ENCODE measurements around the gene CCL1.

DNA sequence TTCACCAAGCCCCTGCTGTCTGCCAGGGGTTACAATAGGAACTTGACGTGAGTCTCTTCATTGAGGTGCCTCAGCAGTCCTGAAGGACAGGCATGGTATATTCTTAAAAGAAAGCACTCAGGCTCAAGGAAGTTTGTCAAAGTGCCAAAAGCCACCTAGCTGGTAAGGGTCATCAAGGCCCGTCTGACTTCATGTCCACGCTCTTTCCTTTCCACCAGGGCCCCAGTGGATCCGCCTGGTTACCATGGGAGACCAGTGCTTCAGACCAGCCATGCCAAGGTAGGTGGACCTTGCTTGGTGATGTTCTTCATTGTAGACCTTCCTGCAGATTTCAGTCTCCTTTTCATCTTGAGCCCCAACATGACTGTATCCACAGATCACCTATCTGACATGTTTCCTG, 27.6 kb upstream of the CCL1 start:
- TF ChIP-seq, protein P1, sequence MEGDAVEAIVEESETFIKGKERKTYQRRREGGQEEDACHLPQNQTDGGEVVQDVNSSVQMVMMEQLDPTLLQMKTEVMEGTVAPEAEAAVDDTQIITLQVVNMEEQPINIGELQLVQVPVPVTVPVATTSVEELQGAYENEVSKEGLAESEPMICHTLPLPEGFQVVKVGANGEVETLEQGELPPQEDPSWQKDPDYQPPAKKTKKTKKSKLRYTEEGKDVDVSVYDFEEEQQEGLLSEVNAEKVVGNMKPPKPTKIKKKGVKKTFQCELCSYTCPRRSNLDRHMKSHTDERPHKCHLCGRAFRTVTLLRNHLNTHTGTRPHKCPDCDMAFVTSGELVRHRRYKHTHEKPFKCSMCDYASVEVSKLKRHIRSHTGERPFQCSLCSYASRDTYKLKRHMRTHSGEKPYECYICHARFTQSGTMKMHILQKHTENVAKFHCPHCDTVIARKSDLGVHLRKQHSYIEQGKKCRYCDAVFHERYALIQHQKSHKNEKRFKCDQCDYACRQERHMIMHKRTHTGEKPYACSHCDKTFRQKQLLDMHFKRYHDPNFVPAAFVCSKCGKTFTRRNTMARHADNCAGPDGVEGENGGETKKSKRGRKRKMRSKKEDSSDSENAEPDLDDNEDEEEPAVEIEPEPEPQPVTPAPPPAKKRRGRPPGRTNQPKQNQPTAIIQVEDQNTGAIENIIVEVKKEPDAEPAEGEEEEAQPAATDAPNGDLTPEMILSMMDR (IDR thresholded peaks at IDR 0.05; ENCODE audit: low read depth, low read length, poor library complexity, severe bottlenecking): no peak
- TF ChIP-seq EZH2phosphoT487 (IDR thresholded peaks at IDR 0.05; ENCODE audit: borderline replicate concordance, low read length): no peak
